ENCODE data around the gene GPR39.

DNA sequence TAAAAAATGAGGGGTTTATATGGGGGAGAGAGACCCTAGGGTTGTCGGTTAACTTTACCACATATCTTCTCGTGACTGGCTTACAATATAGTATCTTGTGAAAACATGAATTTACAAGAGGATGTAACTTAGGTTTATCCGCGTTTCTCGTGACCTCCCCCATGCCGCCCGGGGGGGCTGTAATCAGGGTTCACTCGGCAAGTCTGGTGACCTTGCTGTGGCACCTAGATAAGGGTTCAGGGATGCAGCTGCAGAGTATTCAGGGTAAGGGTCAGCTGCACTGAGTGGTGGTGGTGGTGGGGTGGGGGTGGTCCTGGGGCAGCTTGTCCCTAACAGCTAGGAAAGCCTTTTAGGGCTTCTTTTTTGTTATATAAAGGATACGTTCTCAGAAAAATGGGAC, 141.1 kb downstream of the GPR39 start:
- TF ChIP-seq, protein P1, sequence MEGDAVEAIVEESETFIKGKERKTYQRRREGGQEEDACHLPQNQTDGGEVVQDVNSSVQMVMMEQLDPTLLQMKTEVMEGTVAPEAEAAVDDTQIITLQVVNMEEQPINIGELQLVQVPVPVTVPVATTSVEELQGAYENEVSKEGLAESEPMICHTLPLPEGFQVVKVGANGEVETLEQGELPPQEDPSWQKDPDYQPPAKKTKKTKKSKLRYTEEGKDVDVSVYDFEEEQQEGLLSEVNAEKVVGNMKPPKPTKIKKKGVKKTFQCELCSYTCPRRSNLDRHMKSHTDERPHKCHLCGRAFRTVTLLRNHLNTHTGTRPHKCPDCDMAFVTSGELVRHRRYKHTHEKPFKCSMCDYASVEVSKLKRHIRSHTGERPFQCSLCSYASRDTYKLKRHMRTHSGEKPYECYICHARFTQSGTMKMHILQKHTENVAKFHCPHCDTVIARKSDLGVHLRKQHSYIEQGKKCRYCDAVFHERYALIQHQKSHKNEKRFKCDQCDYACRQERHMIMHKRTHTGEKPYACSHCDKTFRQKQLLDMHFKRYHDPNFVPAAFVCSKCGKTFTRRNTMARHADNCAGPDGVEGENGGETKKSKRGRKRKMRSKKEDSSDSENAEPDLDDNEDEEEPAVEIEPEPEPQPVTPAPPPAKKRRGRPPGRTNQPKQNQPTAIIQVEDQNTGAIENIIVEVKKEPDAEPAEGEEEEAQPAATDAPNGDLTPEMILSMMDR (IDR thresholded peaks at IDR 0.05): no peak
- TF ChIP-seq POLR2A (IDR thresholded peaks at IDR 0.05): no peak

All from Peyer's patch (tissue), 4 donors.